Activated CD8-positive, alpha-beta memory T cell treated with anti-CD3 and anti-CD28 coated beads, Interleukin-2, amount 10 ng/mL, durations not matched to agents 7 days and 5 days (primary cell): ENCODE results near the gene POLL. TPM values are rescaled to one million over a fixed set of nuclear protein-coding genes. Genes with fewer than 3 reads are reported as not detected.
A peak's percentile ranks its signal among the peaks of the same experiment; 100 is the strongest.

ENCODE experiments used
- ATAC-seq: fragments of 150-1000 bp; cut with Tn5 transposase; one replicate; pipeline ENCODE4 v1.10.0; 2021; ENCODE audit warnings: moderate library complexity
- CTCF ChIA-PET: fragments of 350-600 bp; sonication (Branson Sonifier 250); formaldehyde crosslinking; loops from one replicate; lab custom pipeline; 2021; ENCODE audit warnings: antibody characterized with exemption; lab: Charles Lee
- DNase-seq: peaks from one replicate; pipeline ENCODE4 v3.0.0-alpha.2; 2020
- H3K27ac Mint-ChIP-seq: one replicate; pipeline ENCODE4 v1.8.0; 2021; ENCODE audit warnings: mild to moderate bottlenecking, mixed read lengths
- H3K27me3 Mint-ChIP-seq: one replicate; pipeline ENCODE4 v1.8.0; 2021; ENCODE audit warnings: mixed read lengths
- H3K36me3 Mint-ChIP-seq: one replicate; pipeline ENCODE4 v1.8.0; 2021; ENCODE audit warnings: mild to moderate bottlenecking, mixed read lengths
- H3K4me1 Mint-ChIP-seq: one replicate; pipeline ENCODE4 v1.8.0; 2021; ENCODE audit warnings: mixed read lengths
- H3K4me3 Mint-ChIP-seq: one replicate; pipeline ENCODE4 v1.8.0; 2021; ENCODE audit warnings: mild to moderate bottlenecking, moderate library complexity, mixed read lengths
- H3K9me3 Mint-ChIP-seq: one replicate; pipeline ENCODE4 v1.8.0; 2022; ENCODE audit warnings: low read depth, mixed read lengths
- total RNA-seq, 2 experiments: library from RNA; stranded (reverse); gene quantifications; one replicate each; pipeline ENCODE4 v1.2.3, GENCODE V29; 2021

POLL gene
- total RNA-seq, 2 experiments from 2014 or later = 30.5 to 34.1 TPM

GRCh38 chr10:101567165-101568006 is 20.7 kb downstream of the POLL start:
- CTCF ChIA-PET = interaction anchor here (0.6 to 7.3 kb wide), 3 partner anchors 41 to 353 kb away, joined by 3 to 46 read pairs (median 3); no protein-coding TSS in a partner anchor
- ATAC-seq (no peak), DNase-seq (no peak)
- Mint-ChIP-seq H3K4me1 (peaks cover 17% of the 10 kb centered on the region), H3K36me3 (no peaks in the 10 kb centered on the region), H3K9me3 (no peaks in the 10 kb centered on the region), H3K27me3 (peaks cover 53% of the 10 kb centered on the region), H3K4me3 (no peak overlapping the region), H3K27ac (no peak overlapping the region)

- Mint-ChIP-seq H3K27ac (no peak overlapping the region), H3K27me3 (peaks cover 55% of the 10 kb centered on the region)
- CTCF ChIA-PET = no interaction called here
Observed at GRCh38 chr10:101566333-101567164, 21.5 kb downstream of the POLL start.

GRCh38 chr10:101565936-101566332 is 22.1 kb downstream of the POLL start:
- no peaks in the 10 kb centered on the region for H3K9me3 Mint-ChIP-seq
- H3K36me3 Mint-ChIP-seq = no peaks in the 10 kb centered on the region
- ATAC-seq (no peak), DNase-seq (no peak)
- peaks cover 17% of the 10 kb centered on the region for H3K4me1 Mint-ChIP-seq
- no peak overlapping the region for H3K4me3 Mint-ChIP-seq
- no peak overlapping the region for H3K27ac Mint-ChIP-seq
- peaks cover 55% of the 10 kb centered on the region for H3K27me3 Mint-ChIP-seq
- CTCF ChIA-PET = no interaction called here

More at GRCh38 chr10:101566333-101567164, 21.5 kb downstream of the POLL start:
- Mint-ChIP-seq H3K4me3 (no peak overlapping the region), H3K4me1 (peaks cover 17% of the 10 kb centered on the region), H3K9me3 (no peaks in the 10 kb centered on the region), H3K36me3 (no peaks in the 10 kb centered on the region)
- no peak for DNase-seq
- no peak for ATAC-seq

GRCh38 chr10:101565370-101565900 is 22.6 kb downstream of the POLL start:
- Mint-ChIP-seq H3K27me3 (peaks cover 55% of the 10 kb centered on the region), H3K27ac (no peak overlapping the region), H3K9me3 (no peaks in the 10 kb centered on the region), H3K4me3 (no peak overlapping the region), H3K36me3 (no peaks in the 10 kb centered on the region), H3K4me1 (peaks cover 15% of the 10 kb centered on the region)
- CTCF ChIA-PET = no interaction called here
- DNase-seq = no peak
- no peak for ATAC-seq

GRCh38 chr10:101564490-101564991 is 23.5 kb downstream of the POLL start:
- Mint-ChIP-seq H3K36me3 (no peaks in the 10 kb centered on the region), H3K27me3 (peaks cover 51% of the 10 kb centered on the region)
- ATAC-seq = no peak

GRCh38 chr10:101563497-101564040 is 24.5 kb downstream of the POLL start:
- CTCF ChIA-PET = no interaction called here
- no peak overlapping the region for H3K4me3 Mint-ChIP-seq
- ATAC-seq (no peak), DNase-seq (peak; percentile 15)
- H3K4me1 Mint-ChIP-seq = peaks cover 16% of the 10 kb centered on the region
- no peak overlapping the region for H3K27ac Mint-ChIP-seq
- H3K27me3 Mint-ChIP-seq = peaks cover 42% of the 10 kb centered on the region
- H3K36me3 Mint-ChIP-seq = no peaks in the 10 kb centered on the region
- no peaks in the 10 kb centered on the region for H3K9me3 Mint-ChIP-seq

More at GRCh38 chr10:101564490-101564991, 23.5 kb downstream of the POLL start:
- Mint-ChIP-seq H3K4me1 (peaks cover 13% of the 10 kb centered on the region), H3K27ac (no peak overlapping the region), H3K4me3 (no peak overlapping the region), H3K9me3 (no peaks in the 10 kb centered on the region)
- peak; percentile 35 for DNase-seq
- CTCF ChIA-PET = no interaction called here

GRCh38 chr10:101563007-101563406 is 25.1 kb downstream of the POLL start:
- H3K4me3 Mint-ChIP-seq = no peak overlapping the region
- CTCF ChIA-PET = interaction anchor here (1.4 kb wide), 1 partner anchor 8 kb away, joined by 4 read pairs; no protein-coding TSS in a partner anchor
- no peak for ATAC-seq
- peaks cover 21% of the 10 kb centered on the region for H3K4me1 Mint-ChIP-seq
- H3K27ac Mint-ChIP-seq = no peak overlapping the region
- no peaks in the 10 kb centered on the region for H3K36me3 Mint-ChIP-seq
- DNase-seq = peak; percentile 38
- no peaks in the 10 kb centered on the region for H3K9me3 Mint-ChIP-seq
- peaks cover 36% of the 10 kb centered on the region for H3K27me3 Mint-ChIP-seq

- Mint-ChIP-seq H3K36me3 (no peaks in the 10 kb centered on the region), H3K4me1 (peaks cover 25% of the 10 kb centered on the region), H3K4me3 (no peak overlapping the region), H3K27me3 (peaks cover 29% of the 10 kb centered on the region), H3K27ac (no peak overlapping the region), H3K9me3 (no peaks in the 10 kb centered on the region)
- no peak for ATAC-seq
- DNase-seq = peak; percentile 40
- CTCF ChIA-PET = interaction anchor here (0.9 to 1.4 kb wide), 2 partner anchors 8 to 9 kb away, joined by 4 read pairs; no protein-coding TSS in a partner anchor
Observed at GRCh38 chr10:101562231-101562630, 25.8 kb downstream of the POLL start.

- Mint-ChIP-seq H3K27me3 (peaks cover 22% of the 10 kb centered on the region), H3K36me3 (no peaks in the 10 kb centered on the region), H3K4me1 (peaks cover 21% of the 10 kb centered on the region), H3K4me3 (no peak overlapping the region), H3K27ac (no peak overlapping the region), H3K9me3 (no peaks in the 10 kb centered on the region)
- ATAC-seq = no peak
- peak; percentile 16 for DNase-seq
- CTCF ChIA-PET = interaction anchor here (0.9 to 1.4 kb wide), 3 partner anchors 8 to 10 kb away, joined by 3 to 4 read pairs (median 4); no protein-coding TSS in a partner anchor
Observed at GRCh38 chr10:101561068-101561915, 26.8 kb downstream of the POLL start.

GRCh38 chr10:101560298-101561067 is 27.6 kb downstream of the POLL start:
- Mint-ChIP-seq H3K4me1 (peaks cover 19% of the 10 kb centered on the region), H3K27me3 (peaks cover 14% of the 10 kb centered on the region), H3K27ac (no peak overlapping the region), H3K9me3 (no peaks in the 10 kb centered on the region), H3K36me3 (no peaks in the 10 kb centered on the region), H3K4me3 (no peak overlapping the region)
- CTCF ChIA-PET = interaction anchor here (1.0 to 1.3 kb wide), 3 partner anchors 9 to 11 kb away, joined by 3 to 5 read pairs (median 4); no protein-coding TSS in a partner anchor
- DNase-seq (peak; percentile 36), ATAC-seq (peak; percentile 12)

GRCh38 chr10:101559596-101560297 is 28.3 kb downstream of the POLL start:
- Mint-ChIP-seq H3K27ac (no peak overlapping the region), H3K9me3 (no peaks in the 10 kb centered on the region), H3K27me3 (peaks cover 7% of the 10 kb centered on the region), H3K4me3 (no peak overlapping the region), H3K36me3 (no peaks in the 10 kb centered on the region), H3K4me1 (peaks cover 19% of the 10 kb centered on the region)
- DNase-seq (peak; percentile 23), ATAC-seq (no peak)
- CTCF ChIA-PET = interaction anchor here (1.0 to 1.3 kb wide), 3 partner anchors 10 to 12 kb away, joined by 3 to 5 read pairs (median 4); no protein-coding TSS in a partner anchor
